Measurements from ENCODE around the gene AMH. TPM values are rescaled to one million over a fixed set of nuclear protein-coding genes. Genes with fewer than 3 reads are reported as not detected.

The AMH gene
- total and polyA plus RNA-seq, 2 of the 13 experiments (the other 11 are each of a cell fraction or from before 2014, with no cell fraction given): 0.03 to 0.18 TPM

DNA sequence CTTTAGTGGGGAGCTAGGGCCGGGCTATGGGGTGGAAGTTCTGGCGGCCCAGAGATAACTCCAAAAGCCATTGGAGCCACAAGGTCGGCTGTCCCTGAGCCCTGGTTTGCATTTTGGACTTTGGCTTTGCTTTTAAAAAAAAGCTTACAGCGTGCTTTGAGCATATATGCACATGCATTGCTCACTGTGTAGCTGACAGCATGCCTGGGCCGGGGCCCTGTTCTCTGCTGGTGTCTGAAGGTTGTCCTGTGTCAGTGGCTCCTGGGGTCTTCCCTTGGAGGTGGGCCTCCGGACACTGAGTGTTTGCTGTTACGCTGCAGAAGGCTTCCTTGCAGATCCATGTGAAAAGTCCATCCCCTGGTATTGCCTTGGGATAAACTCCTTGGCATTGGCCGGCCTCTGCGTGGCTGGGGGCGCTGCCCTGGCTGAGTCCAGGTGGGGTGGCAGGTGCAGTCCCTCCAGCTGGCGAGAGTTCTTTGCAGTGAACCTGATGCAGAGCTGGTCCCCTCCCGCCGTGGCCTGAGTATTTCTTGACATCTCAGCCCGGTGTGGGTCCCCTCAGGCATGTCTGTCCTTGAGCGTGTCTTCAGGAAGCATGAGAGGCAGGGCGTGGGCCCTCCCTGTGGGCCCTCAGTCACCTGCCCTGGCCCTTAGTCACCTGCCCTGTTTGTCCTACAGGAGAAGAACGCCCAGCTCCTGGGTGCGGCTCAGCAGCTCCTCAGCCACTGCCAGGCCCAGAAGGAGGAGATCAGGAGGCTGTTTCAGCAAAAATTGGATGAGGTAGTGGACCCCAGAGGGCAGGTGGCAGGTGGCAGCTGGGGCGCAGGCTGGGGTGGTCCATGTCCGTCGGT, 36.0 kb upstream of the AMH start (continued):
- TF ChIP-seq SMAD3 (CRISPR knock-in tag; IDR thresholded peaks at IDR 0.05) (0 out of 2 replicates have a peak, but pooled peaks have one; percentile 71), ZNF770 (CRISPR knock-in tag; IDR thresholded peaks at IDR 0.05) (0 out of 2 replicates have a peak, but pooled peaks have one; percentile 25), LCORL (IDR thresholded peaks at IDR 0.05) (no peak), LCORL (CRISPR knock-in tag; IDR thresholded peaks at IDR 0.05) (peak; percentile 78; the same call in 1 of the 2 replicates), U2AF1 (optimal IDR thresholded peaks at IDR 0.05; ENCODE audit: low read depth, low read length) (no peak), TEAD3 (CRISPR knock-in tag; optimal IDR thresholded peaks at IDR 0.05; ENCODE audit: borderline replicate concordance) (peak; percentile 68), E2F5 (CRISPR knock-in tag; conservative IDR thresholded peaks at IDR 0.05) (no peak; the same call in 1 of the 2 replicates), ZNF546 (CRISPR knock-in tag; conservative IDR thresholded peaks at IDR 0.05) (peak; percentile 73; the same call in 1 of the 2 replicates), ZNF777 (CRISPR knock-in tag; IDR thresholded peaks at IDR 0.05) (peak; percentile 63; the same call in 1 of the 2 replicates), THAP11 (CRISPR knock-in tag; IDR thresholded peaks at IDR 0.05) (peak; percentile 42; the same call in 1 of the 2 replicates), THYN1 (CRISPR knock-in tag; IDR thresholded peaks at IDR 0.05; ENCODE audit: borderline replicate concordance, low read depth) (no peak), ZMAT3 (CRISPR knock-in tag; conservative IDR thresholded peaks at IDR 0.05) (peak; percentile 89; the same call in 1 of the 2 replicates), HNRNPH1 (optimal IDR thresholded peaks at IDR 0.05; ENCODE audit: low read depth, low read length) (no peak)
- TF ChIP-seq, protein P1, sequence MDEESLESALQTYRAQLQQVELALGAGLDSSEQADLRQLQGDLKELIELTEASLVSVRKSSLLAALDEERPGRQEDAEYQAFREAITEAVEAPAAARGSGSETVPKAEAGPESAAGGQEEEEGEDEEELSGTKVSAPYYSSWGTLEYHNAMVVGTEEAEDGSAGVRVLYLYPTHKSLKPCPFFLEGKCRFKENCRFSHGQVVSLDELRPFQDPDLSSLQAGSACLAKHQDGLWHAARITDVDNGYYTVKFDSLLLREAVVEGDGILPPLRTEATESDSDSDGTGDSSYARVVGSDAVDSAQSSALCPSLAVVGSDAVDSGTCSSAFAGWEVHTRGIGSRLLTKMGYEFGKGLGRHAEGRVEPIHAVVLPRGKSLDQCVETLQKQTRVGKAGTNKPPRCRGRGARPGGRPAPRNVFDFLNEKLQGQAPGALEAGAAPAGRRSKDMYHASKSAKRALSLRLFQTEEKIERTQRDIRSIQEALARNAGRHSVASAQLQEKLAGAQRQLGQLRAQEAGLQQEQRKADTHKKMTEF (CRISPR knock-in tag; IDR thresholded peaks at IDR 0.05): peak; percentile 78
- TF ChIP-seq, protein P2, sequence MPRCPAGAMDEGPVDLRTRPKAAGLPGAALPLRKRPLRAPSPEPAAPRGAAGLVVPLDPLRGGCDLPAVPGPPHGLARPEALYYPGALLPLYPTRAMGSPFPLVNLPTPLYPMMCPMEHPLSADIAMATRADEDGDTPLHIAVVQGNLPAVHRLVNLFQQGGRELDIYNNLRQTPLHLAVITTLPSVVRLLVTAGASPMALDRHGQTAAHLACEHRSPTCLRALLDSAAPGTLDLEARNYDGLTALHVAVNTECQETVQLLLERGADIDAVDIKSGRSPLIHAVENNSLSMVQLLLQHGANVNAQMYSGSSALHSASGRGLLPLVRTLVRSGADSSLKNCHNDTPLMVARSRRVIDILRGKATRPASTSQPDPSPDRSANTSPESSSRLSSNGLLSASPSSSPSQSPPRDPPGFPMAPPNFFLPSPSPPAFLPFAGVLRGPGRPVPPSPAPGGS (CRISPR knock-in tag; IDR thresholded peaks at IDR 0.05): no peak; the same call in 1 of the 2 replicates
- TF ChIP-seq, protein P3, sequence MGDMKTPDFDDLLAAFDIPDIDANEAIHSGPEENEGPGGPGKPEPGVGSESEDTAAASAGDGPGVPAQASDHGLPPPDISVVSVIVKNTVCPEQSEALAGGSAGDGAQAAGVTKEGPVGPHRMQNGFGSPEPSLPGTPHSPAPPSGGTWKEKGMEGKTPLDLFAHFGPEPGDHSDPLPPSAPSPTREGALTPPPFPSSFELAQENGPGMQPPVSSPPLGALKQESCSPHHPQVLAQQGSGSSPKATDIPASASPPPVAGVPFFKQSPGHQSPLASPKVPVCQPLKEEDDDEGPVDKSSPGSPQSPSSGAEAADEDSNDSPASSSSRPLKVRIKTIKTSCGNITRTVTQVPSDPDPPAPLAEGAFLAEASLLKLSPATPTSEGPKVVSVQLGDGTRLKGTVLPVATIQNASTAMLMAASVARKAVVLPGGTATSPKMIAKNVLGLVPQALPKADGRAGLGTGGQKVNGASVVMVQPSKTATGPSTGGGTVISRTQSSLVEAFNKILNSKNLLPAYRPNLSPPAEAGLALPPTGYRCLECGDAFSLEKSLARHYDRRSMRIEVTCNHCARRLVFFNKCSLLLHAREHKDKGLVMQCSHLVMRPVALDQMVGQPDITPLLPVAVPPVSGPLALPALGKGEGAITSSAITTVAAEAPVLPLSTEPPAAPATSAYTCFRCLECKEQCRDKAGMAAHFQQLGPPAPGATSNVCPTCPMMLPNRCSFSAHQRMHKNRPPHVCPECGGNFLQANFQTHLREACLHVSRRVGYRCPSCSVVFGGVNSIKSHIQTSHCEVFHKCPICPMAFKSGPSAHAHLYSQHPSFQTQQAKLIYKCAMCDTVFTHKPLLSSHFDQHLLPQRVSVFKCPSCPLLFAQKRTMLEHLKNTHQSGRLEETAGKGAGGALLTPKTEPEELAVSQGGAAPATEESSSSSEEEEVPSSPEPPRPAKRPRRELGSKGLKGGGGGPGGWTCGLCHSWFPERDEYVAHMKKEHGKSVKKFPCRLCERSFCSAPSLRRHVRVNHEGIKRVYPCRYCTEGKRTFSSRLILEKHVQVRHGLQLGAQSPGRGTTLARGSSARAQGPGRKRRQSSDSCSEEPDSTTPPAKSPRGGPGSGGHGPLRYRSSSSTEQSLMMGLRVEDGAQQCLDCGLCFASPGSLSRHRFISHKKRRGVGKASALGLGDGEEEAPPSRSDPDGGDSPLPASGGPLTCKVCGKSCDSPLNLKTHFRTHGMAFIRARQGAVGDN (CRISPR knock-in tag; IDR thresholded peaks at IDR 0.05): peak; percentile 99
- TF ChIP-seq, protein P4, sequence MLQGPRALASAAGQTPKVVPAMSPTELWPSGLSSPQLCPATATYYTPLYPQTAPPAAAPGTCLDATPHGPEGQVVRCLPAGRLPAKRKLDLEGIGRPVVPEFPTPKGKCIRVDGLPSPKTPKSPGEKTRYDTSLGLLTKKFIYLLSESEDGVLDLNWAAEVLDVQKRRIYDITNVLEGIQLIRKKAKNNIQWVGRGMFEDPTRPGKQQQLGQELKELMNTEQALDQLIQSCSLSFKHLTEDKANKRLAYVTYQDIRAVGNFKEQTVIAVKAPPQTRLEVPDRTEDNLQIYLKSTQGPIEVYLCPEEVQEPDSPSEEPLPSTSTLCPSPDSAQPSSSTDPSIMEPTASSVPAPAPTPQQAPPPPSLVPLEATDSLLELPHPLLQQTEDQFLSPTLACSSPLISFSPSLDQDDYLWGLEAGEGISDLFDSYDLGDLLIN (CRISPR knock-in tag; IDR thresholded peaks at IDR 0.05; ENCODE audit: borderline replicate concordance): 0 out of 2 replicates have a peak, but pooled peaks have one; percentile 26

Data from HepG2 (cell line).